Effector memory CD8-positive, alpha-beta T cell (primary cell): ENCODE data around the gene PDPR.
"Not testable (repeated sequence)": the region's sequence is repeated elsewhere in the genome, so short reads cannot be mapped to it uniquely, and the experiment has no call there.

Source experiments
- ATAC-seq: fragments of 150-1000 bp; cut with Tn5 transposase; replicated peaks from 2 replicates; pipeline ENCODE4 v1.10.0; 2021; ENCODE audit warnings: mild to moderate bottlenecking, moderate library complexity
- DNase-seq, 3 experiments: peaks; one replicate each; pipeline ENCODE4 v3.0.0; 2021
- H3K27ac Mint-ChIP-seq, 2 donors: one replicate each; pipeline ENCODE4 v1.8.0; 2022; ENCODE audit warnings: mild to moderate bottlenecking in 2 of 2, mixed read lengths in 2 of 2, moderate library complexity in 2 of 2
- H3K27me3 Mint-ChIP-seq, 2 donors: one replicate each; pipeline ENCODE4 v1.8.0; 2022; ENCODE audit warnings: mixed read lengths in 2 of 2
- H3K36me3 Mint-ChIP-seq: one replicate; pipeline ENCODE4 v1.8.0; 2022; ENCODE audit warnings: mild to moderate bottlenecking, moderate library complexity, mixed read lengths; ENCODE audit not compliant: insufficient read depth
- H3K4me1 Mint-ChIP-seq, 2 donors: one replicate each; pipeline ENCODE4 v1.8.0; 2022; ENCODE audit warnings: low read depth in 2 of 2, mixed read lengths in 2 of 2
- H3K4me3 Mint-ChIP-seq, 2 donors: one replicate each; pipeline ENCODE4 v1.8.0; 2022; ENCODE audit warnings: mild to moderate bottlenecking in 2 of 2, mixed read lengths in 2 of 2, moderate library complexity in 2 of 2
- H3K9me3 Mint-ChIP-seq, 2 donors: one replicate each; pipeline ENCODE4 v1.8.0; 2022; ENCODE audit warnings: mixed read lengths in 2 of 2

PDPR gene

GRCh38 chr16:70147853-70148252 lies 33.7 kb downstream of the PDPR start:
- not testable (repeated sequence) for H3K4me1 Mint-ChIP-seq, H3K27me3 Mint-ChIP-seq, H3K9me3 Mint-ChIP-seq, DNase-seq, ATAC-seq, H3K27ac Mint-ChIP-seq, H3K4me3 Mint-ChIP-seq
- peaks cover 81% of the 10 kb centered on the region for H3K36me3 Mint-ChIP-seq

- not testable (repeated sequence) for H3K4me3 Mint-ChIP-seq, ATAC-seq, H3K9me3 Mint-ChIP-seq, H3K27ac Mint-ChIP-seq, H3K27me3 Mint-ChIP-seq, DNase-seq, H3K4me1 Mint-ChIP-seq
- H3K36me3 Mint-ChIP-seq, result peaks cover 81% of the 10 kb centered on the region
Measured at GRCh38 chr16:70148453-70148852, 34.3 kb downstream of the PDPR start.

GRCh38 chr16:70149296-70149695 lies 35.2 kb downstream of the PDPR start:
- peaks cover 83% of the 10 kb centered on the region for H3K36me3 Mint-ChIP-seq
- peak overlapping the region in 1 of 2 donors; percentile 22 for H3K27ac Mint-ChIP-seq
- H3K4me3 Mint-ChIP-seq, ATAC-seq, H3K4me1 Mint-ChIP-seq, DNase-seq, H3K27me3 Mint-ChIP-seq, H3K9me3 Mint-ChIP-seq: not testable (repeated sequence)

GRCh38 chr16:70151391-70151790 lies 37.3 kb downstream of the PDPR start:
- peak; percentile 33 for ATAC-seq
- H3K4me1 Mint-ChIP-seq, result peaks cover 0 to 4% of the 10 kb centered on the region in 2 donors

GRCh38 chr16:70151941-70152509 lies 37.9 kb downstream of the PDPR start:
- Mint-ChIP-seq H3K27ac (peak overlapping the region in 1 of 2 donors; percentile 78), H3K4me1 (peaks cover 0 to 4% of the 10 kb centered on the region in 2 donors), H3K4me3 (no peak overlapping the region), H3K9me3 (no peaks in the 10 kb centered on the region), H3K36me3 (peaks cover 94% of the 10 kb centered on the region), H3K27me3 (no peaks in the 10 kb centered on the region)
- ATAC-seq, result no peak
- no peak for DNase-seq

More at GRCh38 chr16:70151391-70151790, 37.3 kb downstream of the PDPR start:
- H3K4me3 Mint-ChIP-seq, result no peak overlapping the region
- peak overlapping the region; percentile 20 to 78 for H3K27ac Mint-ChIP-seq
- H3K36me3 Mint-ChIP-seq, result peaks cover 87% of the 10 kb centered on the region
- H3K27me3 Mint-ChIP-seq, result no peaks in the 10 kb centered on the region
- no peaks in the 10 kb centered on the region for H3K9me3 Mint-ChIP-seq
- no peak for DNase-seq

GRCh38 chr16:70152578-70153302 lies 38.6 kb downstream of the PDPR start:
- Mint-ChIP-seq H3K27ac (peak overlapping the region in 1 of 2 donors; percentile 78), H3K36me3 (peaks cover 99% of the 10 kb centered on the region), H3K27me3 (no peaks in the 10 kb centered on the region), H3K9me3 (no peaks in the 10 kb centered on the region), H3K4me3 (no peak overlapping the region), H3K4me1 (peaks cover 0 to 4% of the 10 kb centered on the region in 2 donors)
- DNase-seq, result no peak
- ATAC-seq, result no peak

- not testable (repeated sequence) for H3K27ac Mint-ChIP-seq, ATAC-seq, DNase-seq, H3K27me3 Mint-ChIP-seq, H3K4me1 Mint-ChIP-seq, H3K4me3 Mint-ChIP-seq, H3K9me3 Mint-ChIP-seq
- H3K36me3 Mint-ChIP-seq, result peaks cover 80% of the 10 kb centered on the region
Measured at GRCh38 chr16:70154736-70155135, 40.6 kb downstream of the PDPR start.

GRCh38 chr16:70156207-70156978 lies 42.3 kb downstream of the PDPR start:
- ATAC-seq, result no peak
- Mint-ChIP-seq H3K4me1 (peaks cover 0 to 2% of the 10 kb centered on the region in 2 donors), H3K27me3 (no peaks in the 10 kb centered on the region), H3K9me3 (no peaks in the 10 kb centered on the region), H3K4me3 (no peak overlapping the region), H3K27ac (peak overlapping the region in 1 of 2 donors; percentile 84), H3K36me3 (peaks cover 70% of the 10 kb centered on the region)
- DNase-seq, result no peak

- peak overlapping the region; percentile 32 to 84 for H3K27ac Mint-ChIP-seq
- H3K4me1 Mint-ChIP-seq, result no peaks in the 10 kb centered on the region
- peaks cover 66% of the 10 kb centered on the region for H3K36me3 Mint-ChIP-seq
- H3K27me3 Mint-ChIP-seq, result no peaks in the 10 kb centered on the region
- no peak overlapping the region for H3K4me3 Mint-ChIP-seq
- H3K9me3 Mint-ChIP-seq, result no peaks in the 10 kb centered on the region
- ATAC-seq (no peak), DNase-seq (no peak)
Measured at GRCh38 chr16:70157105-70157476, 43.0 kb downstream of the PDPR start.

- Mint-ChIP-seq H3K4me3 (no peak overlapping the region), H3K27me3 (no peaks in the 10 kb centered on the region)
Measured at GRCh38 chr16:70157477-70158260, 43.5 kb downstream of the PDPR start.

GRCh38 chr16:70158261-70158939 lies 44.3 kb downstream of the PDPR start:
- H3K4me3 Mint-ChIP-seq, result no peak overlapping the region
- DNase-seq (no peak), ATAC-seq (no peak)
- H3K9me3 Mint-ChIP-seq, result no peaks in the 10 kb centered on the region
- peaks cover 54% of the 10 kb centered on the region for H3K36me3 Mint-ChIP-seq
- H3K27ac Mint-ChIP-seq, result no peak overlapping the region
- H3K4me1 Mint-ChIP-seq, result no peaks in the 10 kb centered on the region
- H3K27me3 Mint-ChIP-seq, result no peaks in the 10 kb centered on the region

More at GRCh38 chr16:70157477-70158260, 43.5 kb downstream of the PDPR start:
- DNase-seq, result no peak
- H3K27ac Mint-ChIP-seq, result peak overlapping the region; percentile 32 to 84
- H3K9me3 Mint-ChIP-seq, result no peaks in the 10 kb centered on the region
- H3K36me3 Mint-ChIP-seq, result peaks cover 60% of the 10 kb centered on the region
- H3K4me1 Mint-ChIP-seq, result no peaks in the 10 kb centered on the region
- no peak for ATAC-seq

GRCh38 chr16:70159355-70160348 lies 45.5 kb downstream of the PDPR start:
- no peak overlapping the region for H3K4me3 Mint-ChIP-seq
- H3K27me3 Mint-ChIP-seq, result no peaks in the 10 kb centered on the region
- no peak for DNase-seq
- no peaks in the 10 kb centered on the region for H3K9me3 Mint-ChIP-seq
- no peak overlapping the region for H3K27ac Mint-ChIP-seq
- no peak for ATAC-seq
- peaks cover 48% of the 10 kb centered on the region for H3K36me3 Mint-ChIP-seq
- H3K4me1 Mint-ChIP-seq, result no peaks in the 10 kb centered on the region
